ENCODE measurements around the gene COBL.

The COBL gene

GRCh38 chr7:51054231-51054630 is 262.4 kb downstream of the COBL start:
- in situ Hi-C loops (cut with MboI; ENCODE audit: low pct_unique_long_range_greater_than_20kb, low sequenced_read_pairs): no loop called here
- DNase-seq: no peak

DNA sequence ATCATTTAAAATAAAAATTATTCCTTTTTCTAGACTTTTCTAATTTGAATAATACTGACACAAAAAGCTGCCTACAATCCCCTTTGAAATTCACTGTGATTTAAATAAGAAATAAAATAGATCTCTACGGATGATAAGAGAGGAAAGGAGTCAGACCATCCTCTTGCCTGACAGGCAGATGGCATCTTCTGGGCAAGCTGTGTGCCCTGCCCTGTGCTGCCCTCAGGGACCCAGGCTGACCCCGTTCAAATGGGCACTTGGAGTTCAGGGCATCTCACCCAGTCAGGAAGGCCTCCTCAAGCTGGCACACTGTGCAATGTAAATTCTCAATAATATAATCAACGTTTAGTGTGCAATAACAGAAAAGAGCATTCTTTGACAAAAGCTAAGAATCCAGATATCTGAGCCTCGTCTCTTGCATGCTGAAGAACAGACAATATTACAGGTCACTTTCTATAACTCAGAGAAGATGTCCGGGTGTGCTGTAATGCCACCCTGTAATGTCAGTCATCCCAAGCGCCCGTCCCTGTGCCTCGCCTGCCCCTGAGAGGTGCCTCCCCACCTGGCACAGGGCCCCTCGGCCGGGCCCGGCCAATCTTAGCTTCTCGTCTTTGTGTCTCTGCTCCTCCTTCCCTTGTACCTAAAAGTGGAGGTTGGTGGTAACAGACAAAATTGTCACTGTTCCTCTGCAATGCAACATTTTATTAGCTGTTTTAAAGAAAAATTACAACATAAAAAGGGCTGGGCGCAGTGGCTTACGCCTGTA is 263.3 kb downstream of the COBL start:
- no peak for DNase-seq
- in situ Hi-C loops (cut with MboI; ENCODE audit: low pct_unique_long_range_greater_than_20kb, low sequenced_read_pairs): no loop called here

DNA sequence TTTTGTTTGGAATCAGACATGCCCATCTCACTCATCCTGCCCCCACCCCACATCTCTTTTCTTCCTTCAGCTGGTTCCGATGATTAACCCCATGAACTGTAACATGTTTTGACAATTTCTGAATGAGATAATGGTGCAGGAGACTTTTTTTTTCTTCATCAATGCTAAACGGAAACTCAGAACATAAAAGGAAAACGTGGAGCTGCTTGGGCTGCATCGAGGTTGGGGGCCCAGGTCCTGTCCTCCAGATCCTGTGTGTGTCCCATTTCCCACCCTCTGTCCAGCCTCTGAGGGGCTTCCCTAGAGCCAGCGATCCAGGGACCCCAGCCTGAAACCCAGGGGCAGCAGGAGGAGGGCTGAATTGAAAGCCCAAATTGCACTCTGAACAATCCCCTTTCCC is 270.1 kb downstream of the COBL start:
- DNase-seq: no peak
- in situ Hi-C loops (cut with MboI; ENCODE audit: low pct_unique_long_range_greater_than_20kb, low sequenced_read_pairs): no loop called here

DNA sequence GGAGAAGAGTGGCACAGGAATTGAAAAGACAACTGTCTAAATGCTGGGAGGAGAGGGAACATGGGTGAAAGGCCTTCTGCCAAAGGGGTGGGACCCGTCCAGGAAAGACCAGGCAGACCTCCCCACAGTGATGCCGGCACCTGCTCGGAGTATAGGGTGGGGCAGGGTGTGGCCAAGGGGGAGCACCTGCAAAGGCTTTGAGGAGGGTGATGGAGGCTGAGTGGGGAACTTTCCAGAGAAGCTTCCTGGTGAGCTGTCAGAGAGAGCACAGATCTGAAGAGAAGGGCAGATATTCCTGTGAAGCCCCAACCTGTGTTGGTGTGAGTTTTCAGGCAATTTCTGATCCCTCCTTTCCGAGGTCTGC is 270.5 kb downstream of the COBL start:
- in situ Hi-C loops (cut with MboI; ENCODE audit: low pct_unique_long_range_greater_than_20kb, low sequenced_read_pairs): no loop called here
- no peak for DNase-seq

DNA sequence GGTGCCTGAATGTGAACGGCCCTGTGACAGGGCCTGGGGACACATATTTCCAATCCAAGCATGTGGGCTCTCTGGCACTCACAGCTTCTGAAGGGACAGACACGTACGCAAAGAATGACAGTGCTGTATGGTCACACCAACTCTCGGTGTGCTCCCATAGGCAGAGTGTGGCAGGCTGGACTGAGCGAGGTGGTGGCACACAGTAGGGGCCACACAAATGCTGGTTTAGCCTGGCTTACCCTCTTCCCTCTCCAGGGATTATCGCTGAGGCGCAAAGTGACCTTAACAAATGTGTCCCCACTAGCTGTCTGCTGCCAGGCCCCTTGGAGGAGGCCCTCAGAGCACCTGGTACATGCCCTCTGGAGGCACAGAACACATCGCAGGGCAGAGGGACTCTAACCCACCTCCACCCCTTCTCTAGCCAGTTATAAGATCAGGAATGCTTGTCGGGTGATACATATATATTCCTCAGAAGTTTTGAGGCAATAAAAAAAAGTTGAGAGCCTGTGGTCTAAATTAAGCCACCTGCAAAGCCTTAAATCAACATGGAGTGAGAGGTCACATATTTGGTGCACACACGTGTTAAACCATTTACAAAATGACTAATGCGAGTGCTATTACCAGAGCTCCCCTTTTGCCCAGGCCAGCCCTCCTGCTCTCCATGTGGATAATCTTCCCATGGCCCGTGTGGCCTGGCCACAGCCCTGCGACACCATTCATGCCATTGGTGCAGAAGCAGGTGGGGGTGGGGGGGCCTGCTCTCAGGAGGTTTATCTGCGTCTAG is 271.1 kb downstream of the COBL start:
- no peak for DNase-seq
- in situ Hi-C loops (cut with MboI; ENCODE audit: low pct_unique_long_range_greater_than_20kb, low sequenced_read_pairs): no loop called here

- no peak for DNase-seq
Measured at GRCh38 chr7:51043461-51043860, 273.1 kb downstream of the COBL start.

DNA sequence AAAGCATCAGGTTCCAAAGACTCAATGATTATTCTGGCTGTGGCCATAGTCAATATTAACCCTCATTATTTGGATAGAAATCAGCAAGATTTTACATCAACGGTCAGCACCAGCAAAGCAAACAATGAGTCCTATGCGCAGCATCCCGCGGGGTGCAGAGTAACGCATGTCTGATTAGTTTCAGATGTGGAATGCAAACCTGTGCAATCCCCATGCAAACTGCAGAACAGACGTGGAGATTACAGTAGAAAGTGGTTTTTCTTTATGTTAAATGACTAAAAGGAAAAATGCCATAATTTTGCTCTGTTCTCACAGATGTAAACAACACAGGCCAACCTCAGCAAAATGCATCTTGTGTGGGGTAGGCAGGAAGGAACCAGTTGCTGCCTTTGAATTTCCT is 275.8 kb downstream of the COBL start:
- DNase-seq: no peak
- in situ Hi-C loops (cut with MboI; ENCODE audit: low pct_unique_long_range_greater_than_20kb, low sequenced_read_pairs): no loop called here

More at GRCh38 chr7:51043461-51043860, 273.1 kb downstream of the COBL start:
- in situ Hi-C loops (cut with MboI; ENCODE audit: low pct_unique_long_range_greater_than_20kb, low sequenced_read_pairs): no loop called here

- in situ Hi-C loops (cut with MboI; ENCODE audit: low pct_unique_long_range_greater_than_20kb, low sequenced_read_pairs): no loop called here
- no peak for DNase-seq
Measured at GRCh38 chr7:51038573-51038972, 278.0 kb downstream of the COBL start.

DNA sequence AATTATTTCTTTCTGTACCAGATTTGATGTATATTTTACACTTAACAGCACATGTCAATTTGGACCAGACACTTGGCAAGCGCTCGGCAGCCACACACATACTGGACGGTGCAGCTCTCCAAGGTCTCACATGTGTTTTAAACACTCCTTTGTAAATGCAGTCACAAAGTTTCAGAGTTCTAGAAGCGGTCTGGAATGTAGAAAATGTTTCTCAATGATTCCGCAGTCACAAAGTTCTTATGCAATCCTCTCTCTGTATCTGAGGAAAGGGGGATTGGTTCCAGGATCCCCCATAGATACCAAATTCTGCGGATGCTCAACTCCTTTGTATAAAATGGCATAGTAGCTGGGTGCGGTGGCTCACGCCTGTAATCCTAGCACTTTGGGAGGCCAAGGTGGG is 280.9 kb downstream of the COBL start:
- in situ Hi-C loops (cut with MboI; ENCODE audit: low pct_unique_long_range_greater_than_20kb, low sequenced_read_pairs): no loop called here
- no peak for DNase-seq

- no peak for DNase-seq
- in situ Hi-C loops (cut with MboI; ENCODE audit: low pct_unique_long_range_greater_than_20kb, low sequenced_read_pairs): no loop called here
Measured at GRCh38 chr7:51034521-51035264, 281.9 kb downstream of the COBL start.

GRCh38 chr7:51033727-51034520 is 282.7 kb downstream of the COBL start:
- no peak for DNase-seq
- in situ Hi-C loops (cut with MboI; ENCODE audit: low pct_unique_long_range_greater_than_20kb, low sequenced_read_pairs): no loop called here

DNA sequence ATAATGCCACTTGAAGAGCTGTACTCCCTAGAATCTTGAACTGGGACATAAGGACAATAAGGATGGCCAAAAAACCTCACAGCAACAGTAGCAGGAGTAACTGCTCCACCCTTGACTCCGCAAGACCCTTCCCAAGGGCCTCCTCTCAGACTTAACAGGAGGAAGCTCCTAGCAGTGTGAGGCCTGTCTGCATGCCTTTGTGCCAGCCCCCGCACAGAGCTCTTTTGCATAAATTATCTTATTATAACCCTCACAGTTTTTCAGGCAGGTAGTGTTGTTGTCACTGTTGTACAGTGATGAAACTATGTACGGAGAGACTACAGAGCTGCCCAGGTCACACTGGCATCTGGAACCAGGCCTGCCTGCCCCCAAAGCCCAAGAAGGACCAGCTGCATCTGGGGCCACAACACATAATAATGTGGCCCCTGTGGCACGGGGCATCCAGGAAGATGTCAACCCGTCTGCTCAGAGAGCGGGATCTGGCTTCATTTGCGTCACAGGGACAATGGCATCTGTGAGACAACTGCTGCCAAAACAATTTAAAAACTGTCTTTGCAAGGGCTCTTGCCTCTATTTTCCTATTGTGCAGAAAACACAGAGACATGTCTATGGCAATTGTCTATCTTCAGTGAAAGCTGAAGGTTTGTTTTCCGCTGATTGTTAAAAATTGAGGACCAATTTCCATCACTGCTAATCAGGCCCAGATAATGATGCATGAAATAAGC is 284.7 kb downstream of the COBL start:
- in situ Hi-C loops (cut with MboI; ENCODE audit: low pct_unique_long_range_greater_than_20kb, low sequenced_read_pairs): no loop called here

GRCh38 chr7:51031216-51031615 is 285.4 kb downstream of the COBL start:
- DNase-seq: no peak
- in situ Hi-C loops (cut with MboI; ENCODE audit: low pct_unique_long_range_greater_than_20kb, low sequenced_read_pairs): no loop called here

More for the DNA sequence above, 284.7 kb downstream of the COBL start:
- no peak for DNase-seq

DNA sequence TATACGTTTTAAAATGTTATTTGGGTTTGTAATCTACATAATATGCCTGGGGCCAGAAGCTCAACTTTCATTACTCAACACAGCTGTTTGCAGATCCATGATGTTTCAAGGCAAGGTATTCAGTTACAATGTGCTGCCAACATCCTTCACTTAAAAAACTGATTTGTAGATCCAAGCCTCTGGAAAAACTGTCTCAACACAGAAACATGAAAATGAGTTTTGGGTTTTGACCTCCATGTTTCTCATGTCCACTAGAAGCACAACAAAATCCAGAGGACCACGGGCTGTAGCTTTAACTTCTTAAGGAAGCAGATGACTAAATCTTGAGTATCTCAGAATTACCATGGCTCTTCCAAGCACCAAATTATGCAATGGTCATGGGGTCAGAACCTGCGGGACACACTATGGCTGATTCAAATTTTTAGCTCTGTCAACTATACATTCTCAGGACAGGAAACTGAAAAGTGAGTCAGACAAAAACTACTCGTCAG is 286.9 kb downstream of the COBL start:
- no peak for DNase-seq
- in situ Hi-C loops (cut with MboI; ENCODE audit: low pct_unique_long_range_greater_than_20kb, low sequenced_read_pairs): no loop called here

GRCh38 chr7:51029131-51029530 is 287.5 kb downstream of the COBL start:
- in situ Hi-C loops (cut with MboI; ENCODE audit: low pct_unique_long_range_greater_than_20kb, low sequenced_read_pairs): no loop called here
- DNase-seq: no peak

DNA sequence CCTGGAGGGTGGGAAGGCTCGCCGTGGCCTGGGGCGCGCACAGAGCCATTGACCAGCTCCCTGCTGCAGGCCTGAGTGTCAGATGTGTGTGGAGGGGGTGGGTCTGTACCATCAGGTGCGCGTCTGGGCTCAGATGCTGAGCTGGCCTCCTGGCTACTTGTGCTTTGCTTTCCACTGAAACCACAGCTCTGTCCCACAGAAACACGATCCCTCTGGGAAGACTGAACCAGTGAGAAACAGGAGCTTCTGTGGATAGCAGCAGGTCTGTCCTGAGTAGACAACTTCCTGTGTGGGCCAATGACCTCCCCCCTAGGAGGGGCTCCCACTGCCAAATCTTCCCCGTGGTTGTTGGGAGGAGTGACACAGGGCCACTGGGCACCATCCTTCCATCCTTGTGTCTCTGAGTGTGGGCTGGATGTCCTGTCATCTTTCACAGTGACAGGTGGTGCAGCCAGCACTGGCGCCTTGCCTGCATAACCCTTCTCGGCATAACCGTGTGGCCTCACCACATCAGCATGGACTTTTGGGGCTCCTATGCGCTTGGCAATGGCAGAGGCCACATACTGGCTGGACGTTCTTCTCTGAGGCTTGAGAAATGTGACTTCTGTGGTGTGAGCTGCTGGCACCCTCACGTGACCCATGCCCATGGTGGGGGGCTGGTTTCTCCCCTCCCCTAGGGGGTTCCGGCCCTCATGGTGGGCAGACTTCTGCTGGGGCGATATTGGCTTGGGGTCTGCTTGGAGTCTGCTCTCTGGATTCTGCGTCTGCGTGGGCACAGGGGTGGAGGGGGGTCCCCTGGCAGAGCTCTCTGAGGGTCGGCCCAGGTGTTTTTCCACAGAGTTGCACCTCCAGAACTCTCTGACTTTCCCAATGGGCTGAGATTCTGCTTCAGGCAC is 288.4 kb downstream of the COBL start:
- in situ Hi-C loops (cut with MboI; ENCODE audit: low pct_unique_long_range_greater_than_20kb, low sequenced_read_pairs): no loop called here

DNA sequence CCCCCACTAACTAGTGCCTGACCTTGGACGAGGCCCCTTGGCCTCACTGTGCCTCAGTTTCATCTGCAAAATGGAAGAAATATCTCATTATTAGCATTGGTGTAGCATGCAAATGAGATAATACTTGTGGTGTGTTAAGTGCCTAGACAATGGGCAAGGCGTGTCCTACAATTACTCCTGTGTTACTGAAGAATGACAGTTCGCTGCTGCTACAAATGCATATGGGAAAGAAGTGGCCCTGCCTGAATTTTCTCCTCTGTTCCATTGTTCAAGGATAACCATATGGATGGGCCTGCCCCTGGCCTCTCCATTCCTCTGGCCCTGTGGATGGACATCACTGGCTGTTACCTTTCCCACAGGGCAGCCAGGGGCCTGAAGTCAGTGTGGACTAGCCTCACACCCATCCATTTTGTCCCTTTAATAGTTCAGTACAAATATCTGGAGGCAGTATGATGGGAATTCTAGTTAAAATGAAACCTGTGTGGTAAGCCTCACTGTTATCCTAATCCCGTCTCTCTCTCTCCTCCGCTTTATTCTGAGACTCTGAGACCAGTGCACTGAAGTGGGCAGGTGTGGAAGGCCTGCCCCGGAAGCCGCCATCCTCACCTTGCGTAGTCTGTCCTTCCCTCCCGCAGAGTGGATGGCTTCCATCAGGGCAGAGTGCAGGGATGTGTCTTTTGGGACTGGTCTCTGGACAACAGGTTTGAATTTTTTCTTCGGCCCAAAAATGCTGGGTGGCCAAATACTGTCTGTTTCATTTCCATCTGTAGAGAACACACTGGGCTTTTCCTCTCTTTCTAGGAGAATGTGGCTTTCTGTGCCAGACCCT is 289.3 kb downstream of the COBL start:
- in situ Hi-C loops (cut with MboI; ENCODE audit: low pct_unique_long_range_greater_than_20kb, low sequenced_read_pairs): no loop called here

More for the DNA sequence above, 288.4 kb downstream of the COBL start:
- no peak for DNase-seq

More for the DNA sequence above, 289.3 kb downstream of the COBL start:
- no peak for DNase-seq

Data from KBM-7 (cell line).